ENCODE measurements around the gene CXCR5. TPM values are rescaled to one million over a fixed set of nuclear protein-coding genes. Genes with fewer than 3 reads are reported as not detected.
A peak's percentile ranks its signal among the peaks of the same experiment; 100 is the strongest.

Gene CXCR5
- total and polyA plus RNA-seq, 4 donors = 0.06 to 0.92 TPM; not detected in 2

GRCh38 chr11:118910309-118911112 lies 26.8 kb downstream of the CXCR5 start:
- Histone ChIP-seq H3K27ac (ENCODE audit: low read depth in 1 of 2, low read length in 2 of 2) (peak overlapping the region; percentile 75 to 79), H3K27me3 (ENCODE audit: control insufficient read depth in 4 of 4, insufficient read depth in 4 of 4, low read length in 3 of 4) (no peaks in the 10 kb centered on the region), H3K9me3 (ENCODE audit: control insufficient read depth in 4 of 4, low read length in 3 of 4) (no peaks in the 10 kb centered on the region), H3K4me1 (ENCODE audit: control insufficient read depth in 4 of 4, insufficient read depth in 4 of 4, low read length in 3 of 4) (peaks cover 20 to 70% (median 37%) of the 10 kb centered on the region in 4 donors), H3K36me3 (ENCODE audit: control insufficient read depth in 4 of 4, insufficient read depth in 3 of 4, low read depth in 1 of 4, low read length in 3 of 4) (peaks cover 0 to 7% (median 0%) of the 10 kb centered on the region in 4 donors), H3K4me3 (ENCODE audit: low read depth in 1 of 3, low read length in 3 of 3) (peak overlapping the region in 1 of 3 donors; percentile 23), H3K9ac (ENCODE audit: low read depth in 1 of 2, low read length in 2 of 2) (no peak overlapping the region)
- 22% methylated on average over 67 of the region's 67 CpGs for WGBS
- TF ChIP-seq SP1 (IDR thresholded peaks at IDR 0.05) = no peak
- TF ChIP-seq FOXA2 (IDR thresholded peaks at IDR 0.05) = no peak
- TF ChIP-seq JUND (IDR thresholded peaks at IDR 0.05) = no peak
- peak in 1 of 2 donors; percentile 21 for TF ChIP-seq RAD21 (IDR thresholded peaks at IDR 0.05)
- TF ChIP-seq GABPA (IDR thresholded peaks at IDR 0.05 in 1 of 2, conservative IDR thresholded peaks at IDR 0.05 in 1 of 2) = no peak
- DNase-seq (ENCODE audit: low spot score) = no peak

GRCh38 chr11:118911113-118911879 lies 27.6 kb downstream of the CXCR5 start:
- Histone ChIP-seq H3K9ac (ENCODE audit: low read depth in 1 of 2, low read length in 2 of 2) (no peak overlapping the region), H3K4me1 (ENCODE audit: control insufficient read depth in 4 of 4, insufficient read depth in 4 of 4, low read length in 3 of 4) (peaks cover 23 to 77% (median 40%) of the 10 kb centered on the region in 4 donors), H3K36me3 (ENCODE audit: control insufficient read depth in 4 of 4, insufficient read depth in 3 of 4, low read depth in 1 of 4, low read length in 3 of 4) (peaks cover 0 to 4% (median 0%) of the 10 kb centered on the region in 4 donors), H3K27me3 (ENCODE audit: control insufficient read depth in 4 of 4, insufficient read depth in 4 of 4, low read length in 3 of 4) (no peaks in the 10 kb centered on the region), H3K27ac (ENCODE audit: low read depth in 1 of 2, low read length in 2 of 2) (peak overlapping the region; percentile 74 to 75), H3K4me3 (ENCODE audit: low read depth in 1 of 3, low read length in 3 of 3) (no peak overlapping the region), H3K9me3 (ENCODE audit: control insufficient read depth in 4 of 4, low read length in 3 of 4) (no peaks in the 10 kb centered on the region)
- 31% methylated on average over 21 of the region's 21 CpGs for WGBS
- TF ChIP-seq GABPA (IDR thresholded peaks at IDR 0.05 in 1 of 2, conservative IDR thresholded peaks at IDR 0.05 in 1 of 2) (no peak), YY1 (IDR thresholded peaks at IDR 0.05) (no peak), EGR1 (IDR thresholded peaks at IDR 0.05; ENCODE audit: low read depth in 2 of 2) (no peak), CTCF (IDR thresholded peaks at IDR 0.05; ENCODE audit: low read depth, low read length, missing input control) (no peak), RAD21 (IDR thresholded peaks at IDR 0.05) (peak in 1 of 2 donors; percentile 8), REST (IDR thresholded peaks at IDR 0.05) (no peak), RXRA (IDR thresholded peaks at IDR 0.05) (peak; percentile 19 to 29), TAF1 (conservative IDR thresholded peaks at IDR 0.05) (no peak), NR2F2 (IDR thresholded peaks at IDR 0.05) (no peak), FOXA1 (IDR thresholded peaks at IDR 0.05) (no peak), MAX (IDR thresholded peaks at IDR 0.05) (no peak), HNF4A (conservative IDR thresholded peaks at IDR 0.05) (peak; percentile 49 to 55), ZBTB33 (IDR thresholded peaks at IDR 0.05) (no peak), JUND (IDR thresholded peaks at IDR 0.05) (no peak), HNF4G (IDR thresholded peaks at IDR 0.05) (peak; percentile 64), SP1 (IDR thresholded peaks at IDR 0.05) (peak; percentile 37), ATF3 (IDR thresholded peaks at IDR 0.05) (no peak), FOXA2 (IDR thresholded peaks at IDR 0.05) (no peak)
- DNase-seq (ENCODE audit: low spot score) = no peak

Measured in liver (tissue), 9 donors.